Fibroblast of lung (primary cell): ENCODE results near the gene RCL1.

Experiments
- CTCF ChIP-seq, 2 donors: IDR thresholded peaks in 1 of 2; conservative IDR thresholded peaks in 1 of 2; 1 replicate in 1 of 2; 2 replicates in 1 of 2; pipeline ENCODE4 v1.5.1; 2011 to 2012; ENCODE audit warnings: low read length in 2 of 2, control low read depth in 1 of 2, inconsistent platforms in 1 of 2, low read depth in 1 of 2, mild to moderate bottlenecking in 1 of 2
- EZH2 ChIP-seq: IDR thresholded peaks from 2 replicates; pipeline ENCODE4 v1.5.1; 2012; ENCODE audit warnings: low read length, control low read depth, mild to moderate bottlenecking; ENCODE audit errors: missing control alignments

GRCh38 chr9:4827224-4827623 is 34.5 kb downstream of the RCL1 start:
- TF ChIP-seq CTCF (conservative IDR thresholded peaks at IDR 0.05 in 1 of 2, IDR thresholded peaks at IDR 0.05 in 1 of 2; ENCODE audit: low read depth in 1 of 2, low read length in 2 of 2) = no peak
- TF ChIP-seq EZH2 = no peak
